ENCODE results near the gene CSE1L. TPM values are rescaled to one million over a fixed set of nuclear protein-coding genes. Genes with fewer than 3 reads are reported as not detected.

The CSE1L gene
- total RNA-seq, 4 donors from 2014 or later = 24.3 to 62.0 (median 29.8) TPM

DNA sequence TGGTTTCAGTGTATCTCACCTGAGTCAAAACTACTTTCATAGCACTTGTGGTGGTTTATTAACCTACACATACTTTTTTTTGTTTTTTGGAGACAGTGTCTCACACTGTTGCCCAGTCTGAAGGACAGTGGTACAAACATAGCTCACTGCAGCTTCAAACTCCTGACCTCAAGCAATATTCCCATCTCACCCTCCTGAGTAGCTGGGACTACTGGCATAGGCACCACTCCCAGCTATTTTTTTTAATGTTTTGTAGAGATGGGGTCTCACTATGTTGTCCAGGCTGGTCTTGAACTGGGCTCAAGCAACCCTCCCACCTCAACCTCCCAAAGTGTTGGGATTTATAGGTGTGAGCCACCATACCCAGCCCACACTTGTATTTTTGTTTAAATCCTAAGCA, 92.3 kb downstream of the CSE1L start:
- no peak for TF ChIP-seq CTCF (IDR thresholded peaks at IDR 0.05; ENCODE audit: low read depth)

- no peak for TF ChIP-seq CTCF (IDR thresholded peaks at IDR 0.05; ENCODE audit: low read depth)
Observed at GRCh38 chr20:49140411-49140810, 94.3 kb downstream of the CSE1L start.

DNA sequence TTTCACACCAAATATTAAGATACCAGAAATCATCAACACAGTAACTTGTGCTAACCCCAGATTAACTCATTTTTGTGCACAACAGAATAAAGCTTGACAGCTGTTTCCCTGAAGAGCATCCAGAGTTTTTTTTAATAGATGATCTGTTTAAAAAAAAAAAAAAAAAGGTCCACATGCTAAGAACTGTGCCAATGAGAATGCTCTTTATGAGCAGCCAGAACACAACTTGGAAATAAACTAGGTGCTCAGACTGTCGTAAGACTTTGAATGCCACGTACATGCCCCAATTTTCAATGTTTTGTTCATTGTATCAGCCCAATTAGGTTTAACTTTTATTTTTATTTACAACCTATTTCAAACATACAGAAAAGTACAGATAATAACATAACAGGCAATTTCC, 94.7 kb downstream of the CSE1L start:
- no peak for TF ChIP-seq CTCF (IDR thresholded peaks at IDR 0.05; ENCODE audit: low read depth)

Small RNAs within 50 kb of the gene (small RNA-seq; reads per million reads assigned to genes)
- gene SNAP23P1 = not detected

Other genes with a start within 250 kb of the CSE1L start
- gene PREX1, start 218.3 kb upstream of the CSE1L start, total RNA-seq = 10 to 100 TPM; 29.7 to 56.3 (median 46.6) TPM
- 10 to 100 TPM; 30.8 to 40.1 (median 35.5) TPM for gene ARFGEF2, start 124.6 kb upstream of the CSE1L start, total RNA-seq
- 10 to 100 TPM; 70.4 to 89.7 (median 76.2) TPM for gene STAU1, start 142.0 kb downstream of the CSE1L start, total RNA-seq
- 10 to 100 TPM; 21.4 to 28.8 (median 23.4) TPM for gene DDX27, start 173.1 kb downstream of the CSE1L start, total RNA-seq
- 10 to 100 TPM; 35.2 to 46.2 (median 40.0) TPM for gene ZNFX1, start 231.7 kb downstream of the CSE1L start, total RNA-seq

All from subcutaneous adipose tissue (tissue), 4 donors.